Stimulated activated CD8-positive, alpha-beta memory T cell treated with anti-CD3 and anti-CD28 coated beads, Interleukin-2, amount 100 ng/mL, for 48 hours (primary cell): Measurements from ENCODE around the gene CYB5R3.
"Not testable (repeated sequence)": the region's sequence is repeated elsewhere in the genome, so short reads cannot be mapped to it uniquely, and the experiment has no call there.

Source experiments
- DNase-seq, 2 donors: peaks; one replicate each; pipeline ENCODE4 v3.0.0-alpha.2; 2020; ENCODE audit warnings: low read depth in 2 of 2

Gene CYB5R3

DNA sequence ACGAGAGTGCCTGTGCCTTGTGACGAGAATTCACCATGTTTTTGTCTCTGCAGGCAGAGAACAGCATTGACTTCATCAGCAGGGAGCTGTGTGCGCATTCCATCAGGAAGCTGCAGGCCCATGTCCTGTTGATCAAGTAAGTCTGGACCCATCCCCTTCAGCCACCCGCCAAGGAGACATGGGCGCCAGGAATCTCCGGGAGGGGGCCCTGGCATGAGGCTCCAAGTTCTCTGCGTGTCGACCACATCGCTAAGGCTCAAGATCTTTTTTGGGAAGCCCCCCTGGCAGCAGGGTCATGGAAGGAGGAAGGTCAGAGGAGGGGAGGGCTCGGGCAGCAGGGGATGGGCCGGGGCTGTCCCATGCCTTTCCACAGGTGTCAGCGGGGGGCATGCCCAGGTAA lies 78.1 kb downstream of the CYB5R3 start:
- not testable (repeated sequence) for DNase-seq

- not testable (repeated sequence) for DNase-seq
Measured at GRCh38 chr22:42570580-42570979, 78.6 kb downstream of the CYB5R3 start.

DNA sequence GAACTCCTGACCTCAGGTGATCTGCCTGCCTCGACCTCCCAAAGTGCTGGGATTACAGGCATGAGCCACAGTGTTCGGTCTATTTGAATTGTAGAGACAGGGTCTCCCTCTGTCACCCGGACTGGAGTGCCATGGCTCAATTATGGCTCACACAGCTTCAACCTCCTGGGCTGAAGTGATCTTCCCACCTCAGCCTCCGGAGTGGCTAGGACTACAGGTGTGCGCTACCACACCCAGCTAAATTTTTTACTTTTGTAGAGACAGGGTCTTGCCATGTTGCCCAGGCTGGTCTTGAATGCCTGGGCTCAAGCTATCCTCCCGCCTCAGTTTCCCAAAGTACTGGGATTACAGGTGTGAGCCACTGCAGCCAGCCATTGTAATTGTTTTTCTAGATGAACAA lies 81.2 kb downstream of the CYB5R3 start:
- not testable (repeated sequence) for DNase-seq
